Measurements from ENCODE around the gene OSBPL7.

Gene OSBPL7

GRCh38 chr17:47846716-47847340 lies 25.2 kb upstream of the OSBPL7 start:
- Histone ChIP-seq H3K36me3 (ENCODE audit: insufficient read depth, low read depth, low read length) (no peaks in the 10 kb centered on the region), H3K4me3 (ENCODE audit: low read length) (peak overlapping the region; percentile 63), H3K27me3 (ENCODE audit: insufficient read depth, low read length) (peaks cover 81% of the 10 kb centered on the region), H3K27ac (ENCODE audit: low read length) (no peak overlapping the region), H3K9ac (ENCODE audit: low read depth, low read length) (no peak overlapping the region), H3K4me1 (ENCODE audit: insufficient read depth, low read length) (peaks cover 7% of the 10 kb centered on the region; the same call in 1 of the 2 replicates), H3K9me3 (ENCODE audit: insufficient read depth, low read depth, low read length) (no peaks in the 10 kb centered on the region)

- no peak overlapping the region for H3K9ac ChIP-seq (ENCODE audit: low read depth, low read length)
- H3K9me3 ChIP-seq (ENCODE audit: insufficient read depth, low read depth, low read length): no peaks in the 10 kb centered on the region
- H3K27ac ChIP-seq (ENCODE audit: low read length): no peak overlapping the region
- H3K4me1 ChIP-seq (ENCODE audit: insufficient read depth, low read length): peaks cover 6% of the 10 kb centered on the region; the same call in 1 of the 2 replicates
- H3K27me3 ChIP-seq (ENCODE audit: insufficient read depth, low read length): peaks cover 70% of the 10 kb centered on the region
- no peaks in the 10 kb centered on the region for H3K36me3 ChIP-seq (ENCODE audit: insufficient read depth, low read depth, low read length)
- H3K4me3 ChIP-seq (ENCODE audit: low read length): no peak overlapping the region
Observed at GRCh38 chr17:47845716-47846075, 24.1 kb upstream of the OSBPL7 start.

DNA sequence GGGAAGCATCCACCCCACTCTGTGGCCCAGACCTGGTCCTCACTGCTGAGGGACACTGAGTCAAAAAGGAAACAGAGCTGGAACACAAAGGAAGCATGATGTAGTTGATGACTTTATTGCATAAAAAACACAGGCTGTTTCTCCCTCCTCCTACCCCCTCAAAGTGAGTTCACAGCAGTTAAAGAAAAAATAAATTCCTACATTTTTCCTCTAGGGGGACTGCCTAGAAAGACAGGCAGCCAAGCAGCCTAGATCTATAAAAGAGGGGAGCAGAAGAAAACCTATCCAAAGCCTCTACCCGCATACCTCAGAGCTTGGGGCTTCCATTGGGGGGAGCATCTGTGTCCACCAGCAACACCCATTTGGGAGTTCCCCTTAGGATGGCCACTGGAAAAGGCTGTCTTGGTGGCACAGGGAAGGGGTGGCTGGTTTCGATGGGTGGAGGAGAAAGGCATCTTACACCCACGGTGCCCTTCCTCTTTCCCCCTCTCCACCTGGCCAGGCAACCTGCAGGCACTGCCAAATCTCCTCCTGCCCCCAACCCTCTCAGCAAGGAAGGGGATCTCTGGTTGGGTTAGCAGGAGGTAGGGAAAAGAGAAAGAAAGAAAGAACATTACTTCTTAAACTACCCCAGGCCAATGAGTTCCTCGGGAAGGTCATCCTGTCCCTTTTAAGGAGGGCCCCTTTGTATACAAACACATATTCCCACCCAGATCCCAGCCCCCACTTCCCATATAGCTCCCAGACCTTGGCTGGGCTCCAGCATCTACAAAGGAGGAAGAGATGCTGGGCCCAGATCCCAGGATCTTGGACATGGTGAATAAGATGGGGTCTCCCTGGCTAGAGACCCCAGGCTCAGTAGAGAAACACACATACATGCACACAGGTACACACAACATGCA lies 23.5 kb upstream of the OSBPL7 start:
- H3K9ac ChIP-seq (ENCODE audit: low read depth, low read length): no peak overlapping the region
- H3K4me1 ChIP-seq (ENCODE audit: insufficient read depth, low read length): peaks cover 6% of the 10 kb centered on the region; the same call in 1 of the 2 replicates
- no peaks in the 10 kb centered on the region for H3K9me3 ChIP-seq (ENCODE audit: insufficient read depth, low read depth, low read length)
- H3K27me3 ChIP-seq (ENCODE audit: insufficient read depth, low read length): peaks cover 64% of the 10 kb centered on the region
- no peaks in the 10 kb centered on the region for H3K36me3 ChIP-seq (ENCODE audit: insufficient read depth, low read depth, low read length)
- H3K27ac ChIP-seq (ENCODE audit: low read length): no peak overlapping the region
- no peak overlapping the region for H3K4me3 ChIP-seq (ENCODE audit: low read length)

DNA sequence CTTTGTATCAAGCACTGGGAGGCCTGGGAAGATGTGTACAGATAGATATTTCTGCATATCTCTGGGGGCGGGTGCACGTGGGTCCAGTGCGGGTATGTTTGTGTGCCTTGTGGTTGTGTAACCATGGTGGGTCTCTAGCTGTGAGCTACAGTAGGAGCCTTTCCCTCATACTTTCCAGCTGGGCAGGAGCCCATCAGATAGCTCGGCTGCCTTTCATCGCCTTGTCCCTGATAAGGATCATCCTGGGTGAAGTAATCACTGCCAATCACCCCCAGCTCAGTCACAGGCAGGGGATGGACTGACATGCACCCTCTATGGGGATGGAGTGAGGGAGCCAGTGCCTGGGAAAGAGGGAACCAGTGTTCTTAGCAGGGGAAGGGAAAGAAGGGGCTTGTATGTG lies 22.6 kb upstream of the OSBPL7 start:
- Histone ChIP-seq H3K4me1 (ENCODE audit: insufficient read depth, low read length) (peaks cover 6% of the 10 kb centered on the region; the same call in 1 of the 2 replicates), H3K9me3 (ENCODE audit: insufficient read depth, low read depth, low read length) (no peaks in the 10 kb centered on the region), H3K9ac (ENCODE audit: low read depth, low read length) (no peak overlapping the region), H3K27ac (ENCODE audit: low read length) (no peak overlapping the region), H3K4me3 (ENCODE audit: low read length) (no peak overlapping the region), H3K36me3 (ENCODE audit: insufficient read depth, low read depth, low read length) (no peaks in the 10 kb centered on the region), H3K27me3 (ENCODE audit: insufficient read depth, low read length) (peaks cover 55% of the 10 kb centered on the region)

DNA sequence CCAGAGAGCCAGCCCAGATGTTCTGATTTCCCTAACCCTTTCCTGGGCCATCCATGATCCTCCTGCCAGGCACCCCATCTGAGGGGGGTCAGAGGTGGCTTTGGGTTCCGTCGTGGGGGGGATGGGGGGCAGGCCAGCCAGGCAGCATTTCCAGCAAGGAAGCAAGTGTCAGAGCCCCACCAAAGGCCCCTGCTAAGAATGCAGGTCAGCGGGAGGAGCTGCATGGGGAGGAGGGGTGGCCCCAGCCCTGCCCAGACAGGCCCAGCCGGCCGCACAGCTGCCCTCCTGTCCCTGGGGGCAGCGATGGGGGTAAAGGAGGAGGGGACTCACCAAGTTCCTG lies 21.8 kb upstream of the OSBPL7 start:
- H3K4me1 ChIP-seq (ENCODE audit: insufficient read depth, low read length): peaks cover 6% of the 10 kb centered on the region; the same call in 1 of the 2 replicates
- H3K9me3 ChIP-seq (ENCODE audit: insufficient read depth, low read depth, low read length): no peaks in the 10 kb centered on the region
- no peak overlapping the region for H3K27ac ChIP-seq (ENCODE audit: low read length)
- peaks cover 46% of the 10 kb centered on the region for H3K27me3 ChIP-seq (ENCODE audit: insufficient read depth, low read length)
- no peaks in the 10 kb centered on the region for H3K36me3 ChIP-seq (ENCODE audit: insufficient read depth, low read depth, low read length)
- no peak overlapping the region for H3K4me3 ChIP-seq (ENCODE audit: low read length)
- no peak overlapping the region for H3K9ac ChIP-seq (ENCODE audit: low read depth, low read length)

DNA sequence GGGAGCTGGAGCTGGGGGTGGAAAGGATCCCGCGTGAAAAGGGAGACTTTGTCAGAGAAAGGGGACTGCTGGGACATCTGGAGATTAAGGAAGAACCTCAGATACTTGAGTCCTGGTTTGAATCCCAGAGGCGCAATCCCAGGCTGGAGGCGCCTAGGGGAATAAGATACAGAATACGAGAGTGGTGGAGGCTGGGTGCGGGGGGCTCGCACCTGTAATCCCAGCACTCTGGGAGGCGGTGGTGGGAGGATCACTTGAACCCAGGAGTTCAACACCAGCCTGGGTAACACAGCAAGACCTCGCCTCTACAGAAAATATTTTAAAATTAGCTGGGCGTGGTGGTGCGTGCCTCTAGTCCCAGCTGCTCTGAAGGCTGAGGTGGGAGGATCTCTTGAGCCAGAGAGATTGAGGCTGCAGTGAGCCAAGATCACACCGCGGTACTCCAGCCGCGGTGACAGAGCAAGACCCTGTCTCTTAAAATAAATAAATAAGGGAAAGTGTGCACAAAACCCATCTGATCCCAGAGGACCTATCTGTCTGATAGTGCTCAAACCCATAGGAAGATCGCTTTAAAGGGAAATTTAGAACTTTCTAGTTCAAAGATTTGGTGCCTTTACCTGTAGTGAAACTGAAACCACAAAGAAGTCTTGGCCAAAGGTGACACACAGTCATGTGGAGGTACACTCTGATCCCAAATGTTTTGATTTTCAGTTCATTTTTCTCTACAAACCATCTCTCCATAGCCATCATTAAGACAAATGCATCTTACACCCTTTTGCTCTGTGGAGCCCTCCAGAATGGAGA lies 20.1 kb upstream of the OSBPL7 start:
- Histone ChIP-seq H3K9me3 (ENCODE audit: insufficient read depth, low read depth, low read length) (no peaks in the 10 kb centered on the region), H3K27ac (ENCODE audit: low read length) (no peak overlapping the region), H3K4me3 (ENCODE audit: low read length) (no peak overlapping the region; the same call in 1 of the 2 replicates), H3K4me1 (ENCODE audit: insufficient read depth, low read length) (peaks cover 6% of the 10 kb centered on the region; the same call in 1 of the 2 replicates), H3K9ac (ENCODE audit: low read depth, low read length) (no peak overlapping the region), H3K36me3 (ENCODE audit: insufficient read depth, low read depth, low read length) (no peaks in the 10 kb centered on the region), H3K27me3 (ENCODE audit: insufficient read depth, low read length) (peaks cover 30% of the 10 kb centered on the region)

DNA sequence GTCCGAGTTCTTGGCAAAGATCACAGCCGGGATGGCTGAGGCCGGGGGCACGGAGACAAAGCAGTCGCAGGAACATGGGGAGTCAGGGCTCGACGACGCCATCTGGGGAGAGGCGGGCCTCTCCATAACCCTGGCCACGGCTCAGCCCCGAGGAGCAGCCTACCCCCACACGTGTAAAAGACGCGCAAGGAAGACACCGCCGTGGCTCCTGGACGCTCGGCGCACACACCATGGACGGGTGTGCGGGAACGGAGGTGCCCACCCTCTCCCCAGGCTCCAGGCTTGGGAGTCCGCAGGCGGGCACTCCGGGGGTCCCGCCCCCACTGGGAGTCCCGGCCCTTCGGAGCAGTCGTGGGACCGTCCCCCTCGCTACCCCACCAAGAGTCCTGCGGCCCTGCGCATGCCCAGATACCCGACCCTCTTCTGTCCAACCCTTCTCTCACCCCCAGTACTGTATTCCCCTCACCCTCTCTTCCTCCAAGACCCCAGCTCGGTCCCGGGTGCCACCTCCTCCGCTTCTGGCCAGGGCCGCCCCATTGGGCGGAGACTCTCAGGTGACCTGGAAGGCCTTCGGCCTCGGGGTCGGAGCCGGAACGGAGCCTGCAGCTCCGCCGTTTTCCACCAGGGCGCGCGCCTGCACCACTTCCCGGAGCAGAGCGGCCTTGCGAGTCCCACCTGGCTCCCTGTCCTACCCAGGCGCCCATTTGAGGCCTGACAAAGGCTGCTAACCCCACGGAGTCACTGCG lies 19.3 kb upstream of the OSBPL7 start, which contains the start of gene SCRN2:
Gene SCRN2, minus strand, starts transcription at position 532 of the 746 bp plus-strand sequence. Its CDS starts 430 bp downstream, at position 102.
- Histone ChIP-seq H3K27me3 (ENCODE audit: insufficient read depth, low read length) (peaks cover 22% of the 10 kb centered on the region), H3K36me3 (ENCODE audit: insufficient read depth, low read depth, low read length) (peaks cover 4% of the 10 kb centered on the region), H3K9ac (ENCODE audit: low read depth, low read length) (peak within 1 kb of the TSS; percentile 84; the same call in 1 of the 2 replicates), H3K9me3 (ENCODE audit: insufficient read depth, low read depth, low read length) (no peaks in the 10 kb centered on the region), H3K4me1 (ENCODE audit: insufficient read depth, low read length) (peaks cover 6% of the 10 kb centered on the region; the same call in 1 of the 2 replicates), H3K27ac (ENCODE audit: low read length) (no peak within 1 kb of the TSS), H3K4me3 (ENCODE audit: low read length) (peak within 1 kb of the TSS; percentile 79)

- H3K27ac ChIP-seq (ENCODE audit: low read length): no peak overlapping the region
- peak overlapping the region; percentile 84; the same call in 1 of the 2 replicates for H3K9ac ChIP-seq (ENCODE audit: low read depth, low read length)
- H3K27me3 ChIP-seq (ENCODE audit: insufficient read depth, low read length): peaks cover 15% of the 10 kb centered on the region
- peak overlapping the region; percentile 79 for H3K4me3 ChIP-seq (ENCODE audit: low read length)
- peaks cover 8% of the 10 kb centered on the region for H3K36me3 ChIP-seq (ENCODE audit: insufficient read depth, low read depth, low read length)
- peaks cover 6% of the 10 kb centered on the region; the same call in 1 of the 2 replicates for H3K4me1 ChIP-seq (ENCODE audit: insufficient read depth, low read length)
- no peaks in the 10 kb centered on the region for H3K9me3 ChIP-seq (ENCODE audit: insufficient read depth, low read depth, low read length)
Observed at GRCh38 chr17:47840001-47840741, 18.6 kb upstream of the OSBPL7 start.

DNA sequence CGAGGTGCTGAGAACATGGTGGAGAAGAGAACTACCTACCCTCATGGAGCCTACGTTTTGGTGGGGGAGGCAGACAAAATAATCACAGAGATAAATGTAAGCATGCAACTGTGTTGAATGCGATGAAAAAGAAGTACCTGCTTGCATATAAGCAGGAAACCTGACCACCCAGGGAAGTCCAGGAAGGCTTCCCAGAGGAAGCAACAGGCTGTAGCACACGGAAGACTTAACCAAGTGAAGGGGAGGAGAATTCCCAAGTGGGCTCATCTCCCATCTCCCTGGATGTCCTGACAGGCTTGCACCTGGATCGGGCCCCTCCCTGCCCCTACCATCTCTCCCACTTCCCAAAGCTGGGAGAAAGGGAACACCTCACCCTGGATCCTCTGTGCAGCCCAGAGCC lies 17.5 kb upstream of the OSBPL7 start:
- no peak overlapping the region for H3K9ac ChIP-seq (ENCODE audit: low read depth, low read length)
- H3K27ac ChIP-seq (ENCODE audit: low read length): no peak overlapping the region
- no peak overlapping the region for H3K4me3 ChIP-seq (ENCODE audit: low read length)

DNA sequence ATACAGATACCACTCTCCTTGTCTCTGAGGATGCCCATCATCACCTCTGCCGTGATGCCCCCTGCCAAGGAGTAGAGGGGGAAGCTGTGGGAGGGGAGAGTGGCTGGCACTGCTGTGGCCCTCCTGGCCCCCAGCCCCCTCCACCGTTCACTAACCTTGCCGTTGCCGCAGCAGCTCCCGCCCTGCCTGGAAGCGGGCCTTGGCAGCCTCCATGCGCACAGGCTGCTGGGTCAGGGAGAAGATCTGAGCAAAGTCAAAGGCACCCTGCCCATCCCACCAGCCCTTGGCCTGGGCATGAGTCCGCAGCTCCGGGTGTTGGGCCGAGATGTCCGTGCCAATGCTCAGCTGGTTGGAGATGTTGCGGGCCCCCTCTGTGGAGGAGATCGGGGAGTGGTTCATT lies 17.0 kb upstream of the OSBPL7 start:
- Histone ChIP-seq H3K4me3 (ENCODE audit: low read length) (no peak overlapping the region), H3K4me1 (ENCODE audit: insufficient read depth, low read length) (peaks cover 4% of the 10 kb centered on the region; the same call in 1 of the 2 replicates), H3K27ac (ENCODE audit: low read length) (no peak overlapping the region), H3K36me3 (ENCODE audit: insufficient read depth, low read depth, low read length) (peaks cover 8% of the 10 kb centered on the region), H3K9me3 (ENCODE audit: insufficient read depth, low read depth, low read length) (no peaks in the 10 kb centered on the region), H3K27me3 (ENCODE audit: insufficient read depth, low read length) (0 out of 2 replicates have a peak, but pooled peaks cover 5% of the 10 kb centered on the region), H3K9ac (ENCODE audit: low read depth, low read length) (no peak overlapping the region)

More for the DNA sequence above, 17.5 kb upstream of the OSBPL7 start:
- H3K4me1 ChIP-seq (ENCODE audit: insufficient read depth, low read length): peaks cover 6% of the 10 kb centered on the region; the same call in 1 of the 2 replicates
- H3K9me3 ChIP-seq (ENCODE audit: insufficient read depth, low read depth, low read length): no peaks in the 10 kb centered on the region
- H3K36me3 ChIP-seq (ENCODE audit: insufficient read depth, low read depth, low read length): peaks cover 8% of the 10 kb centered on the region
- 0 out of 2 replicates have a peak, but pooled peaks cover 5% of the 10 kb centered on the region for H3K27me3 ChIP-seq (ENCODE audit: insufficient read depth, low read length)
